Mammary epithelial cell (primary cell): ENCODE data around the gene TMEM175.

Experiments used
- CTCF ChIP-seq, 2 donors: IDR thresholded peaks in 1 of 2; conservative IDR thresholded peaks in 1 of 2; 2 replicates each; pipeline ENCODE4 v1.5.1; 2011 to 2012; ENCODE audit warnings: inconsistent platforms in 2 of 2, low read length in 2 of 2, mild to moderate bottlenecking in 2 of 2, control low read depth in 1 of 2, low read depth in 1 of 2; ENCODE audit not compliant: insufficient read depth in 1 of 2; ENCODE audit errors: extremely low read depth in 1 of 2
- EZH2 ChIP-seq: IDR thresholded peaks from 2 replicates; pipeline ENCODE4 v1.6.1; 2012; ENCODE audit warnings: low read length, inconsistent platforms, borderline replicate concordance

- no peak for TF ChIP-seq CTCF (conservative IDR thresholded peaks at IDR 0.05 in 1 of 2, IDR thresholded peaks at IDR 0.05 in 1 of 2; ENCODE audit: extremely low read depth in 1 of 2, insufficient read depth in 1 of 2, low read depth in 1 of 2, low read length in 2 of 2)
- no peak for TF ChIP-seq EZH2
Observed at GRCh38 chr4:968221-968620, 36.0 kb downstream of the TMEM175 start.
